Lung (tissue), 12 donors: ENCODE measurements around the gene ATP9A. TPM values are rescaled to one million over a fixed set of nuclear protein-coding genes. Genes with fewer than 3 reads are reported as not detected.

Source experiments
- ATAC-seq: fragments of 200-7000 bp; cut with Tn5 transposase; one replicate; pipeline ENCODE4 v1.9.1; 2020; ENCODE audit warnings: moderate number of reproducible peaks; ENCODE audit not compliant: insufficient read depth, low FRiP score
- DNase-seq, 3 donors: peaks; one replicate each; pipeline ENCODE4 v3.0.0-alpha.2; 2013 to 2017
- H3K27ac ChIP-seq, 2 donors: one replicate each; pipeline ENCODE4 v1.5.1; 2013; ENCODE audit warnings: mild to moderate bottlenecking in 2 of 2, moderate library complexity in 2 of 2, control low read depth in 1 of 2, inconsistent platforms in 1 of 2, low read depth in 1 of 2, low read length in 1 of 2
- H3K27me3 ChIP-seq, 3 donors: one replicate each; pipeline ENCODE4 v1.5.1; 2013; ENCODE audit warnings: low read length in 2 of 3; ENCODE audit not compliant: control insufficient read depth in 3 of 3, insufficient read depth in 3 of 3
- H3K36me3 ChIP-seq, 4 donors: one replicate each; pipeline ENCODE4 v1.5.1; 2013; ENCODE audit warnings: low read length in 4 of 4, mild to moderate bottlenecking in 1 of 4, moderate library complexity in 1 of 4; ENCODE audit not compliant: control insufficient read depth in 4 of 4, insufficient read depth in 4 of 4
- H3K4me1 ChIP-seq, 5 donors: one replicate each; pipeline ENCODE4 v1.5.1; 2013; ENCODE audit warnings: low read length in 5 of 5, mild to moderate bottlenecking in 2 of 5, moderate library complexity in 1 of 5; ENCODE audit not compliant: control insufficient read depth in 5 of 5, insufficient read depth in 5 of 5
- H3K4me3 ChIP-seq: one replicate; pipeline ENCODE4 v1.5.1; 2013; ENCODE audit warnings: mild to moderate bottlenecking, control low read depth, moderate library complexity
- H3K9ac ChIP-seq, 2 donors: one replicate each; pipeline ENCODE4 v1.5.1; 2013; ENCODE audit warnings: low read length in 2 of 2, control low read depth in 1 of 2; ENCODE audit not compliant: insufficient read depth in 1 of 2
- H3K9me3 ChIP-seq, 4 donors: one replicate each; pipeline ENCODE4 v1.5.1; 2013; ENCODE audit warnings: low read length in 3 of 4, mild to moderate bottlenecking in 1 of 4, moderate library complexity in 1 of 4; ENCODE audit not compliant: control insufficient read depth in 4 of 4, insufficient read depth in 3 of 4
- WGBS, 2 donors: extraction: QIAGEN DNeasy Blood & Tissue Kit; methylation state at CpG; one replicate each; pipeline ENCODE4 v1.1.7; 2013; 5-methylcytosine and 5-hydroxymethylcytosine counted together
- polyA plus RNA-seq, 2 donors: library from polyadenylated mRNA; stranded (reverse); fragments of 200-250 nt; gene quantifications; one replicate each; pipeline ENCODE4 v1.2.1, GENCODE V29; 2013
- total RNA-seq, 2 donors: library from RNA; depleted of rRNA in 1 of 2; stranded (reverse); fragments of >200 nt in 1 of 2; gene quantifications; one replicate each; pipeline ENCODE4 v1.2.1, GENCODE V29; 2014 to 2021
- TF ChIP-seq, protein P1 (sequence below): IDR thresholded peaks from 2 replicates; pipeline ENCODE4 v1.5.1; 2012; ENCODE audit warnings: mild to moderate bottlenecking; ENCODE audit errors: control extremely low read depth, extremely low read depth
- donor health status: control.
- donor health status: control.
- donor health status: Bipolar disorder and iron deficiency.
- donor health status: healthy.
- donor health status: DM: yes; HTN: yes; CAD: no.

ATP9A gene
- total and polyA plus RNA-seq, 4 donors: 3.3 to 43.6 (median 14.9) TPM

DNA sequence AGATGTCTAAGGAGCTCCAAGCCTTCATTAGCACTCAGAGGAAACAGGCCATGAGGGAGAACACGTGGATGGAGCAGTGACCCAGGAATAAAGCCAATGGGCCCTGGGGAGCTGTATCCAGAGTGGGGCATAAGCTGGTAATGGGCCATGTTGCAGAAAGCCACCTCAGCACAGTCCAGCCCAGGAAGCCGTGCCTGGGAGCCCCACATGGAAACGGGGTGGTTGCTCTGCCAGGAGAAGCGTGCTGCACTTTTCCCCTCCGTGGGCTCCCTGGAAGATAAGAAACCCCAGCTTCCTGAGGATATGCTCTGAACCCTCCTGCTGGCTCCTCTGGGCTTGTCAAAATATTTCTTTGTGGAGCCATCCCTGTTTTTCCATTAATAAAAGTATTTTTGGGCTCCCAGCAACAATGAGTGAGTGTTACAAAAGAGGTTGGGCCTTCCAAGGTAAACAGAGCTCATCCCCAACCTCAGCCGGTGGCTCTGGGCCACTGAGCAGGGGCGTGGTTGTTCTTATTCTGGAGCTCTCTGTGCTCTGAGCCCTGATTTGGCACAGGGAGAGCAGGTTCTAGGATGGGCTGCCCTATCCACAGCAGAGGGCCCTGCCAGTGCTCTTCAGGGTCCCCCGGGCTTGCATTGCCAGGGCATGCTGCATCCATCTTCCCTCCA, 194.5 kb downstream of the ATP9A start:
- no peaks in the 10 kb centered on the region for H3K36me3 ChIP-seq
- no peaks in the 10 kb centered on the region for H3K27me3 ChIP-seq
- no peak overlapping the region for H3K27ac ChIP-seq
- ATAC-seq (no peak), DNase-seq (no peak)
- WGBS, 2 donors: 69 to 78% methylated on average over 8 of the region's 8 CpGs
- no peaks in the 10 kb centered on the region for H3K4me1 ChIP-seq
- TF ChIP-seq, protein P1, sequence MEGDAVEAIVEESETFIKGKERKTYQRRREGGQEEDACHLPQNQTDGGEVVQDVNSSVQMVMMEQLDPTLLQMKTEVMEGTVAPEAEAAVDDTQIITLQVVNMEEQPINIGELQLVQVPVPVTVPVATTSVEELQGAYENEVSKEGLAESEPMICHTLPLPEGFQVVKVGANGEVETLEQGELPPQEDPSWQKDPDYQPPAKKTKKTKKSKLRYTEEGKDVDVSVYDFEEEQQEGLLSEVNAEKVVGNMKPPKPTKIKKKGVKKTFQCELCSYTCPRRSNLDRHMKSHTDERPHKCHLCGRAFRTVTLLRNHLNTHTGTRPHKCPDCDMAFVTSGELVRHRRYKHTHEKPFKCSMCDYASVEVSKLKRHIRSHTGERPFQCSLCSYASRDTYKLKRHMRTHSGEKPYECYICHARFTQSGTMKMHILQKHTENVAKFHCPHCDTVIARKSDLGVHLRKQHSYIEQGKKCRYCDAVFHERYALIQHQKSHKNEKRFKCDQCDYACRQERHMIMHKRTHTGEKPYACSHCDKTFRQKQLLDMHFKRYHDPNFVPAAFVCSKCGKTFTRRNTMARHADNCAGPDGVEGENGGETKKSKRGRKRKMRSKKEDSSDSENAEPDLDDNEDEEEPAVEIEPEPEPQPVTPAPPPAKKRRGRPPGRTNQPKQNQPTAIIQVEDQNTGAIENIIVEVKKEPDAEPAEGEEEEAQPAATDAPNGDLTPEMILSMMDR: no peak
- peaks cover 0 to 10% (median 3%) of the 10 kb centered on the region in 4 donors for H3K9me3 ChIP-seq
- H3K9ac ChIP-seq: no peak overlapping the region
- no peak overlapping the region for H3K4me3 ChIP-seq

DNA sequence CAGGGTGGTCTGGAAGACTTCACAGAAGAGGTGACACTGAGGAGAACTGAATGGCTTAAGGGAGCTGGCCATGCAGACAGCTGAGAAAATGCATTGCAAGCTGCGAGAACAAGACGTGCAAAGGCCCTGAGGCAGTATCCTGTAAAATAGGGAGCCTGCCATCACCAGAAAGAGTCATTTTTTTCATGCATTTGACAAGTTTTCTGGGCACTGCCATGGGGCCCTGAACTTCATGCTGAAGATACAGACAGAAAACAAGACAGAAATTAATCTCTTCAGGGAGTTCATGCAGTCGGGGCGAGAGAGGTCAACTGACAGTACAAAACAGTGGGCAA, 196.8 kb downstream of the ATP9A start:
- Histone ChIP-seq H3K9me3 (peaks cover 0 to 10% (median 3%) of the 10 kb centered on the region in 4 donors), H3K4me3 (no peak overlapping the region), H3K27me3 (no peaks in the 10 kb centered on the region), H3K36me3 (no peaks in the 10 kb centered on the region), H3K4me1 (no peaks in the 10 kb centered on the region), H3K27ac (no peak overlapping the region), H3K9ac (no peak overlapping the region)
- DNase-seq (no peak), ATAC-seq (no peak)
- TF ChIP-seq, protein P1: no peak
- whole genome bisulfite sequencing, 2 donors: 82 to 86% methylated on average over 4 of the region's 4 CpGs

DNA sequence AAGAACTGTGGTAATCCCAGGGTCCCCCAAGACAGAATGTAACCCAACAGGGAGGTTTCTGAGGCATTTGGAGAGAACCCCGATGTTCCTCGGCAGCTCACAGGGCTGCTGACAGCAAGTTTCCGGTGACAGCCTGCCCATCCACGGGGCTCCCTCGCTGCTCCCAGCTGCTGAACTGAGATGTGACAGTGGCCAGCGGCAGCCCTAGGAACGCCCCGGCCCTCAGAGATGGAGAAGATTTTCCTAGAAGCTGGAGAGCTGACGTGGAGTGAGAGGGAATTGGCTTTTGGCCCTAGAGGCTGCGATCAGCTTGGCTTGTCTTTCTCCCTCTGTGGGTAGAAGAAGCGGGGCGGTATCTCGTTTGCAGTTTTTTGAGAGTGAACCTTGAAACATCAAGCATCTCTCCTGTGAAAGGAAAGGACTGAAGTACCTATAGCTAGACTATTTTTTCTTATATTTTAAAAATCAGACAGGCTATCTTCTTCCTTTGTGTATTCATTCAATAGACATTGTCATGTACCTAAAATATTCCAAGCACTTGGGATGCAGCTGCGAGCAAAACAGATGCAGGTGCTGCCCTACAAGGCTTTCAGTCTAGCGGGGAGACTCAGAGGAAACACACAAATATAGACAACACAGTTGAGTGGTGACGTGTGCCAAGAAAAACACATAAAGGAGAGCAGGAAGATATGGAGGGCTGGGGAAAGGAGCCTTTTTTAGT, 197.3 kb downstream of the ATP9A start:
- ATAC-seq (no peak), DNase-seq (peak; percentile 80 to 89 (median 84))
- H3K9ac ChIP-seq: no peak overlapping the region
- 58 to 65% methylated on average over 16 of the region's 16 CpGs for WGBS, 2 donors
- no peak overlapping the region for H3K4me3 ChIP-seq
- H3K9me3 ChIP-seq: peaks cover 0 to 10% (median 3%) of the 10 kb centered on the region in 4 donors
- H3K36me3 ChIP-seq: no peaks in the 10 kb centered on the region
- H3K27ac ChIP-seq: no peak overlapping the region
- TF ChIP-seq, protein P1: no peak
- H3K27me3 ChIP-seq: no peaks in the 10 kb centered on the region
- H3K4me1 ChIP-seq: no peaks in the 10 kb centered on the region
